SK-N-SH treated with all-trans-retinoic acid at 6 μM for 48 hours (cell line): ENCODE results near the gene BHMT2.

Experiments used
- ARNTL ChIP-seq: fragments of 450-650 bp; formaldehyde crosslinking; IDR thresholded peaks from 2 replicates; pipeline ENCODE4 v1.5.0; 2020; ENCODE audit warnings: low read depth, mild to moderate bottlenecking, moderate library complexity, borderline replicate concordance
- CREB5 ChIP-seq: fragments of 250-450 bp; sonication (Bioruptor Pico); IDR thresholded peaks from 2 replicates; pipeline ENCODE4 v1.5.1; 2020; ENCODE audit warnings: low read depth, mild to moderate bottlenecking, moderate library complexity
- ESRRG ChIP-seq: fragments of 250-450 bp; sonication (Bioruptor Pico); IDR thresholded peaks from 2 replicates; pipeline ENCODE4 v1.6.1; 2021; ENCODE audit warnings: mild to moderate bottlenecking
- ISL1 ChIP-seq: fragments of 250-450 bp; sonication (Bioruptor Pico); IDR thresholded peaks from 2 replicates; pipeline ENCODE4 v2.1.2; 2022; ENCODE audit warnings: mild to moderate bottlenecking, moderate library complexity
- OSR1 ChIP-seq: fragments of 250-450 bp; sonication (Bioruptor Pico); IDR thresholded peaks from 2 replicates; pipeline ENCODE4 v1.8.0; 2022; ENCODE audit warnings: moderate library complexity, mild to moderate bottlenecking, inconsistent platforms
- PATZ1 ChIP-seq: fragments of 250-450 bp; sonication (Bioruptor Pico); IDR thresholded peaks from 2 replicates; pipeline ENCODE4 v1.8.0; 2020; ENCODE audit warnings: mild to moderate bottlenecking, moderate library complexity, borderline replicate concordance
- SNAI2 ChIP-seq: fragments of 250-450 bp; sonication (Bioruptor Pico); IDR thresholded peaks from 2 replicates; pipeline ENCODE4 v1.5.0; 2020; ENCODE audit warnings: mild to moderate bottlenecking, moderate library complexity
- ZC3H10 ChIP-seq: fragments of 250-450 bp; sonication (Bioruptor Pico); IDR thresholded peaks from 2 replicates; pipeline ENCODE4 v1.5.1; 2021; ENCODE audit warnings: mild to moderate bottlenecking, moderate library complexity
- ZNF70 ChIP-seq: fragments of 450-650 bp; formaldehyde crosslinking; IDR thresholded peaks from 2 replicates; pipeline ENCODE4 v1.5.0; 2020; ENCODE audit warnings: mild to moderate bottlenecking, moderate library complexity

- no peak for TF ChIP-seq ESRRG (CRISPR knock-in tag)
- no peak for TF ChIP-seq CREB5
- no peak for TF ChIP-seq ZNF70 (CRISPR knock-in tag)
- no peak for TF ChIP-seq SNAI2 (CRISPR knock-in tag)
- TF ChIP-seq ARNTL (CRISPR knock-in tag), result no peak
- no peak for TF ChIP-seq OSR1 (CRISPR knock-in tag)
- no peak for TF ChIP-seq ZC3H10 (CRISPR knock-in tag)
- no peak for TF ChIP-seq PATZ1
- TF ChIP-seq ISL1 (CRISPR knock-in tag), result no peak
Observed at GRCh38 chr5:79025054-79025472, 44.5 kb upstream of the BHMT2 start.
